Retinal pigment epithelial cell (primary cell): ENCODE results near the gene MAGEA9B.
"Not testable (repeated sequence)": the region's sequence is repeated elsewhere in the genome, so short reads cannot be mapped to it uniquely, and the experiment has no call there.

Experiments
- DNase-seq: peaks from one replicate; pipeline ENCODE4 v3.0.0-alpha.2; 2010; ENCODE audit warnings: low read depth
- H3K4me3 ChIP-seq: 2 replicates; pipeline ENCODE4 v1.5.1; 2011; ENCODE audit warnings: mild to moderate bottlenecking, low read length, control low read depth, moderate library complexity
- TF ChIP-seq, protein P1 (sequence below): conservative IDR thresholded peaks from 2 replicates; pipeline ENCODE4 v1.5.1; 2011; ENCODE audit warnings: low read depth, low read length, control low read depth, inconsistent platforms

The MAGEA9B gene

DNA sequence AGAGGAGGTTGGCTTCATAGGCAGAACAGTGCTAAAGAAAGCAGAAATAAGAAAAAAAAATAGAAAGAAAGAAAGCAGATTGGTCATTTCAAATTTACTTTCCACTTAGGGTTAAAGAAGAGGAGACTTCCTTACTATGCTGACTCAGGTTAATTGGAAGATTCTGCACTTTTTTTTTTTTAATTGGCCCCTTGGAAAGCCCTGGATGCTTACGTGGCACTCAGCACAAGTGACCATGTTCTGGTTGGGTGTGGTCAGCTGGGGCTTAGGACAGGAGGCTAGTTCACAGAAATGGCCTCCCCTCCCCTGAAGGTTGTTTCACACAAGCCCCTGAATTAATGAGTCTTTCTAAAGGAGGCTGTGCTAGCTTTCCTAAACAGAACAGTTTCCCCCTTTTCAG lies 14.5 kb downstream of the MAGEA9B start:
- DNase-seq = no peak
- no peak overlapping the region for H3K4me3 ChIP-seq
- TF ChIP-seq, protein P1, sequence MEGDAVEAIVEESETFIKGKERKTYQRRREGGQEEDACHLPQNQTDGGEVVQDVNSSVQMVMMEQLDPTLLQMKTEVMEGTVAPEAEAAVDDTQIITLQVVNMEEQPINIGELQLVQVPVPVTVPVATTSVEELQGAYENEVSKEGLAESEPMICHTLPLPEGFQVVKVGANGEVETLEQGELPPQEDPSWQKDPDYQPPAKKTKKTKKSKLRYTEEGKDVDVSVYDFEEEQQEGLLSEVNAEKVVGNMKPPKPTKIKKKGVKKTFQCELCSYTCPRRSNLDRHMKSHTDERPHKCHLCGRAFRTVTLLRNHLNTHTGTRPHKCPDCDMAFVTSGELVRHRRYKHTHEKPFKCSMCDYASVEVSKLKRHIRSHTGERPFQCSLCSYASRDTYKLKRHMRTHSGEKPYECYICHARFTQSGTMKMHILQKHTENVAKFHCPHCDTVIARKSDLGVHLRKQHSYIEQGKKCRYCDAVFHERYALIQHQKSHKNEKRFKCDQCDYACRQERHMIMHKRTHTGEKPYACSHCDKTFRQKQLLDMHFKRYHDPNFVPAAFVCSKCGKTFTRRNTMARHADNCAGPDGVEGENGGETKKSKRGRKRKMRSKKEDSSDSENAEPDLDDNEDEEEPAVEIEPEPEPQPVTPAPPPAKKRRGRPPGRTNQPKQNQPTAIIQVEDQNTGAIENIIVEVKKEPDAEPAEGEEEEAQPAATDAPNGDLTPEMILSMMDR = no peak

DNA sequence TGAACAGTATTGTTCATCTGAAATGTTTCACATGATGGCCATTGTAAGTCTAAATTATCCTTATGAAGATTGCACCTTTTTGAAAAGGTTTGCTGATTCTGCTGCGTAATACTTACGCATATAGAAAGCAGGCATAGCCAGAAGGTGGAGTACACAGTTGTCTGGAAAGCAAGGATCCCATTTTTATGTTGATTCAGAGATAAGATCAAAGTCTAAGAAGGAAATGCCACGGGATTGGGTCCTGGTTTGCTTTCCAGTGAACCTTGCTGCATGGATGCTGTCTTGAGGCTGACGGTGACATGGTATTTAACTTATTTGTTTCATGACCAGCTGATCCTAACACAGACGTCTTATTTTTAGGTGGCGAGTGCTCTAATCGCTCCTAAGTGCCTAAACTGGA lies 15.5 kb downstream of the MAGEA9B start:
- no peak for DNase-seq
- TF ChIP-seq, protein P1 = no peak
- H3K4me3 ChIP-seq = no peak overlapping the region

DNA sequence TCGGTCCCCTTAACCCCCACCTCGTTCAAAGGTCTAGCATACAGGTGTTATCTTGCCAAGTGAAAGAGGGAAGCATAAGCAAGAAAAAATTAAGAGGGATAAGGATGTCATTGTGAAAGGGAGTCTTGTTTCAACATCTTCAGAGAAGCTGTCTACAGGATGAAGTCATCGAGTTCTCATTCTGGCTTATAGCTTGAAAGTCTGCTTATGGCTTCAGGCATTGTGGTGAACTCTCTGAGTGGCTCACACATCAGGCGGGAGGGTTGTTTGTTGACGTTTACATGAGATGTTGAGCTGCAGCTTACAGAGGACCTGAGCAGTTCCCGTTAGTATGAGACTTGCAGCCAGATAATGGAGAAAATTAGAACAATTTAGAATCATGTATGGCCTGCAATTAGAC lies 16.6 kb downstream of the MAGEA9B start:
- no peak for DNase-seq
- TF ChIP-seq, protein P1 = no peak

DNA sequence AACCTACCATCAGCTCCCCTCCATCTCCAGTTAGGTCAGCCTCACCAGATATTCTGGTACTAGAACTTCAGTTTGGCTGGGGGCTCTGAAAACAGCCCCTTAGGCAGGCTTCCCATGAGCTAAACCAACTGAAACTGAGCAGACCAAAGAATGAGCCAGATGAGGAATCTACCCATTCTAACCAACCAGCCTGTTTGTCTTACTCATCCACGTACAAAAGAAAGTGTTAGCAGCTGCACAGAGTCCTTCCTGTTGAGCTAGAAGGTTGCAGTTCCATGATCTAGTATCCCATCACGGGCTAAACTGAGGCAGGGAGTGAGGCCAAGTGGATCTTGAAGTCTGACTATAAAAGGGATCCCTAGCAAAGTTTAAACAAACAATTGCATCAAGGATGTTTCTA lies 17.5 kb downstream of the MAGEA9B start:
- TF ChIP-seq, protein P1 = no peak
- no peak for DNase-seq
- no peak overlapping the region for H3K4me3 ChIP-seq

More for the DNA sequence above, 16.6 kb downstream of the MAGEA9B start:
- no peak overlapping the region for H3K4me3 ChIP-seq

DNA sequence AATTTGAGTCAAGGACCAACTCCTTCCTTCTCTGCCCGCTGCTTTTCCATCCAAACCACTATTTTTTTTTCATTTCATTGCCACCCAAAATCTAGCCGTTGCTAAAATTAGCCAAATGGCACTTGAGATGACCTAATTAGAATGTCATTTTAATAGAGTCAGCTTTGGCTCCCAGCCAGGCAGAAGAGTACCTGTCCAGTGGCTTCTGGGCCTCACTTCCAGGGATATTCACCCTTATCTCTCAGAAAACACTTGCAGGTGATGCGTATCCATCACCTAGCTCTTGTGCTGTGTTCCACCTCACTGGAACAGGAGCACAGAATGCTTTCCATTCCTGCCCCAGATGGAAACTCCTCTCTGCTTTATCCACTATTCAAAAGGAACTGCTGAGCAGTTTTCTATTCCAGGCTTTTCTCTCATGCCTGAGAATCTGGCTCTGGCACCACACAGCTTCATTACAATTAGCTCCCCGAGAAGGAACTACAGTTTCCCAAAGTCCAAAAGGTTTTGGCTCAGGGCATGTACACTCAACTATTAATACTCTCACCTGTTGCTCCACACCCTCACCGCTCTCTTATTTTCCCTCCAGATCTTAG lies 18.5 kb downstream of the MAGEA9B start:
- no peak overlapping the region for H3K4me3 ChIP-seq
- no peak for DNase-seq
- TF ChIP-seq, protein P1 = no peak

DNA sequence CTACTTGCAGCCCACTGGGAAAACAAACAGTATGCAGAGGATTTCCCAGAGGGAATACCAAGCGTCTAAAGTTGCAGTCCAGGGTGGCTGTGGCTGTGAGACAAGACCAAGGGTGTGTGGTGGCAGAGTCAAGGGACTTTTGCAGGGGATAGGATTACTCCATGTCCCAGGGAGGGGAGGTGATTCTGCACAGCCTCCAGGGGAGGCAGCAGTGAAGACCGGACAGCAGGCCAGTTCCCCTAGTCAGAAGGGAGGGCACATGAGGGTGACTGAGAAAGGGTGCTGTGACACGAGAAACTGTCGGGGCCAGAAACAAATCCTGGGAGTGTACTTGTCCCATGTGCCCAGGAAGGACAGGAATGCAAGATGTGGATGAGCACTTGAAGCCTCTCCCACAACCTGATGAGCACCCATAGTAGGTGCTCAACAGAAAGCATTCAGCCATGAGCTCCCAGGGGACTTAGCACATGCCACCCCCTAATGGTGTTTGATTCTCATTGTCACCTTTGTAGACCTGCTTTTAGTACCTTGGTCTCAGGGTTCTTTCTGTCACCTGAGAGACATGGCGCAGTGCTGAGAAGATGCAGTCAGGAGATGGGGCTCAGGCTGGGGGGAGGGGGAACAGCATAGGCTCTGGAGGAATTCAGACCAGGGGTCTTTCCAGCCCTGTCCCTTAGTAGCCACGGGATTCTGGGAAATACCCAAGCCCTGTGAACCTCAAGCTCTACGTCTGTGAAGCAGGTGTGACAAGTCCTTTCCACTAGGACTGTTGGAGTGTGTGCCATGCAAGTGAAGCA lies 19.4 kb downstream of the MAGEA9B start:
- no peak overlapping the region for H3K4me3 ChIP-seq
- TF ChIP-seq, protein P1 = no peak
- no peak for DNase-seq

DNA sequence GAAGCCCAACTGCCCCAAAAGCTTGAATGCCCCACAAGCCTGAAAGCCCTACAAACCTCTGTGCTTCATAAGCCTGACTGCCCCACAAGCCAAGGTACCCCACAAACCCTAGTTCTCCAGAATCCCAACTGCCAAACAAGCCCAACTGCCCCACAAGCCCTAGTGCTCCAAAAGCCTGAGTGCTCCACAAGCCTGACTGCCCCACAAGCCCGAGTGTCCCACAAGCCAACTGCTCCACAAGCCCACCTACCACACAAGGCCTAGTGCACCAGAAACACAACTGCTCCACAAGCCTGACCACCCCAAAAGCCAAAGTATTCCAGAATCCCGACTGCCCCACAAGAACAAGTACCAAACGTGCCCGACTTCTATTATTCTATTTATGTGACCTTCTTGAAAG lies 23.9 kb downstream of the MAGEA9B start:
- TF ChIP-seq, protein P1 = no peak

DNA sequence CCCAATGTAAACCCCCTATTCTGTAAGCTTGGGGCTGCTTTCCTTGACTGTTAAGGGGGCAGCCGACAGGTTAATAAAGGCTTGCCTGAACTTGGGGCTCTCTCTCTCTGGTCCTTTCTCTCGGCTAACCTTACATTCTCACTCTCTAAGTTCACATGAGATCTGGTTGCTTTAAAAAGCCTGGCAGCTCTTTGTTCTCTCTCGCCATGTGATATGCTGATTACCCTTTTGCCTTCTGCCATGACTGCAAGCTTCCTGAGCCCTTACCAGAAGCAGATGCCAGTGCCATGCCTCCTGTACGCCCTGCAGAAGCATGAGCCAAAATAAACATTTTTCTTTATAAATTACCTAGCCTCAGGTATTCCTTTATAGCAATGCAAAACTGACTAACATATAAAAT lies 32.0 kb downstream of the MAGEA9B start:
- H3K4me3 ChIP-seq, DNase-seq: not testable (repeated sequence)

More for the DNA sequence above, 23.9 kb downstream of the MAGEA9B start:
- no peak for DNase-seq
- H3K4me3 ChIP-seq = no peak overlapping the region

DNA sequence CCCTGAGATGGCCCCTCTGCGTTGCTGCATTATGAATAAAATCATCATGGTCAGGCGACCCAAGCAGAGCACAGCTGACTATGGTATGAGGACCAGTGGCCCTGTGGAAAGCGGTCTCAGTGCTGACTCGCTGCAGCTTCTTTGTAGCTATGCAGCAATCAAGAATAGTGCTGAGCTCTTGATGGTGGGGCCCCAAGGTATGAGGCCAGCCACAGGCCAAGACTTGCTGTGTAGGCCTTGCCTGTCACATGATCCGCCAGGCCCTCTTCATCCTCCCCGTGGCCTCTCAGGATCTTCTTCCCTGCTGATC lies 35.4 kb downstream of the MAGEA9B start:
- not testable (repeated sequence) for H3K4me3 ChIP-seq, DNase-seq

DNA sequence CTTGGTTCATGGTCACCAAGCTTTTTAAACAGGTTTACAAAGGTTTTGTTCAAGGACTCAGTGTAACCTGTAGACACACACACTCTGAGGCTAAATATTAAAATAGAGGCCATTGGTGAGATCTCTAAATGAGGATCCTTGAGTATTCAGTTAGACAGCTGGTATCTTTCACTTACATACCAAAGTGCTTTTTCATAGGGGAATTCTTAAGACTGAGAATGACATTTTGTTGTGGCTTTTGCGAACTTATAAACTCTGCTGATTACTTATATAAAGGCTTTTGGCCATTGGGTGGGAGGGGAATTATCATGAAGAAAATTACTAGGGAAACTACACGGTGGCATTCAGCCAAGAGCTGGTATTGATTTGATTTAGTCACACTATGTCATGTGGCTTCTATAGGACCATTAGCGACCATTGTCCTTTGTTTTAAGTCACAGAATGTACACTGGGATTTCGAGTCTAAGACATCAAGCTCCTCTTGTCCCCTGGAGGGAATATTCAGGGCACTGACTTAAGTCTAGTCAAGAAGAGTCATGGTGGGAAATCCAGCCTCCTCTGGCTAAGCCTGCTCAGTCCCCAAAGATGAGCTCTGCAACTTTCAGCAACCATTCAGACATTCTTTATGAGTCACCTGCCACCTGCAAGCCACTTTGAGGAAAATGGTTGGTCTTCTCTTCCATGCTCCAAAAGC lies 35.9 kb downstream of the MAGEA9B start:
- not testable (repeated sequence) for H3K4me3 ChIP-seq, DNase-seq
